Stomach (tissue), 4 donors: ENCODE results near the gene NUP210.

Experiments used
- POLR2A ChIP-seq, 4 donors: fragments of 450-650 bp; IDR thresholded peaks; one replicate each; pipeline ENCODE4 v1.6.1; 2016; ENCODE audit warnings: antibody characterized with exemption in 4 of 4, control low read depth in 2 of 4, mild to moderate bottlenecking in 1 of 4, moderate library complexity in 1 of 4
- POLR2AphosphoS5 ChIP-seq, 3 donors: sonication (generic); formaldehyde crosslinking; IDR thresholded peaks; one replicate each; pipeline ENCODE4 v1.6.1; 2016; ENCODE audit warnings: antibody characterized with exemption in 3 of 3
- TF ChIP-seq, protein P1 (sequence below), 7 experiments: fragments of 450-650 bp in 4 of 7; fragments of 200-600 bp in 3 of 7; sonication (generic) in 3 of 7; IDR thresholded peaks; one replicate each; pipeline ENCODE4 v1.5.1; 2016 to 2019; ENCODE audit warnings: antibody characterized with exemption in 7 of 7, control low read depth in 2 of 7, mild to moderate bottlenecking in 1 of 7

DNA sequence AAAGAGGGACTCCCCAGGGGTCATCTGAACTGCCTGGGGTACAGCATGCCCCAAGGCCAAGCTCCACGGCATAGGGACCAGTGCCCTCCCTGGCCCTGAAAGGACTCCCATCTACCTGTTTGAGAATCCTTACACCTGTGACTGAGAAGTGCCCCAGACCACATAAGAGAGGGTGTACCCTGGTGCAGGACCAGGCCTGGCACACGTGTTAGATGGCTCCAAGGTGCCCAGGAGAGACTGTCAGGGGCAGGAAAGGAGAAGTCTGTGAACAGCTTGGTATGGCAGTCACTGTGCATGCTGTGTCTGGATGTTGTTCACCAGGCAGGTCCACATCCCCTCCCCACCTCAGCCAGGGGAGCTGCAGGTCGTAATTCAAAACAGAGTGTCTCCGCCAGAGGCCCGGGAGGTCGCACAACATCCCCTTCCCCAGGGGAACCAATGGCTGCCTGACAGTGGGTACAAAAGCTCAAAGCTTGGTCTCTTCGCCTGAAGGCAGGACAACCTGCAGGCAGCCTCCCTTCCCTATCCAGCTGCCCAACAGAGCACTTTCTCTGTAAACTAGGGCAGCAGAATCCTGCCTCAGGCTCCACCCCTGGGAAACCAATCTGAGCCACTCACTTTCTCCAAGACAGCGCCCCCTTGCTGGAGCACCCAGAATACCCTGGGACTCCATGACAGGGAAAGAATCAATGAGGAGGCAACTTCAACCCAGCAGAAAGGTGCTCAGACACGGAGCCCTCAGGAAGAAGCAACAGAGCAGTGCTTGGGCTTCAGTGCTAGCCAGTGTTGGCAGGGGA lies 3.9 kb downstream of the NUP210 start:
- TF ChIP-seq, protein P1, sequence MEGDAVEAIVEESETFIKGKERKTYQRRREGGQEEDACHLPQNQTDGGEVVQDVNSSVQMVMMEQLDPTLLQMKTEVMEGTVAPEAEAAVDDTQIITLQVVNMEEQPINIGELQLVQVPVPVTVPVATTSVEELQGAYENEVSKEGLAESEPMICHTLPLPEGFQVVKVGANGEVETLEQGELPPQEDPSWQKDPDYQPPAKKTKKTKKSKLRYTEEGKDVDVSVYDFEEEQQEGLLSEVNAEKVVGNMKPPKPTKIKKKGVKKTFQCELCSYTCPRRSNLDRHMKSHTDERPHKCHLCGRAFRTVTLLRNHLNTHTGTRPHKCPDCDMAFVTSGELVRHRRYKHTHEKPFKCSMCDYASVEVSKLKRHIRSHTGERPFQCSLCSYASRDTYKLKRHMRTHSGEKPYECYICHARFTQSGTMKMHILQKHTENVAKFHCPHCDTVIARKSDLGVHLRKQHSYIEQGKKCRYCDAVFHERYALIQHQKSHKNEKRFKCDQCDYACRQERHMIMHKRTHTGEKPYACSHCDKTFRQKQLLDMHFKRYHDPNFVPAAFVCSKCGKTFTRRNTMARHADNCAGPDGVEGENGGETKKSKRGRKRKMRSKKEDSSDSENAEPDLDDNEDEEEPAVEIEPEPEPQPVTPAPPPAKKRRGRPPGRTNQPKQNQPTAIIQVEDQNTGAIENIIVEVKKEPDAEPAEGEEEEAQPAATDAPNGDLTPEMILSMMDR (IDR thresholded peaks at IDR 0.05), result no peak
- no peak for TF ChIP-seq POLR2A (IDR thresholded peaks at IDR 0.05)
- no peak for TF ChIP-seq POLR2AphosphoS5 (IDR thresholded peaks at IDR 0.05)
